CD14-positive monocyte (primary cell): ENCODE results near the gene RFTN2. TPM values are rescaled to one million over a fixed set of nuclear protein-coding genes. Genes with fewer than 3 reads are reported as not detected.
A peak's percentile ranks its signal among the peaks of the same experiment; 100 is the strongest.

Experiments used
- DNase-seq, 3 donors: peaks; one replicate each; pipeline ENCODE4 v3.0.0-alpha.2; 2011 to 2022
- H2AFZ ChIP-seq: 2 replicates; pipeline ENCODE4 v1.6.0; 2012; ENCODE audit warnings: mild to moderate bottlenecking, low read depth, low read length, inconsistent platforms; ENCODE audit not compliant: insufficient read depth, poor library complexity, severe bottlenecking
- H3K27ac ChIP-seq, 2 donors: 1 replicate in 1 of 2; 2 replicates in 1 of 2; pipeline ENCODE4 v1.5.1; 2012 to 2013; ENCODE audit warnings: low read length in 2 of 2, control low read depth in 1 of 2, inconsistent platforms in 1 of 2, low read depth in 1 of 2, mild to moderate bottlenecking in 1 of 2
- H3K27me3 ChIP-seq, 2 donors: one replicate each; pipeline versions ENCODE4 v1.6.0 to v1.6.1; 2011 to 2013; ENCODE audit warnings: low read length in 2 of 2; ENCODE audit not compliant: control insufficient read depth in 2 of 2, insufficient read depth in 2 of 2
- H3K36me3 ChIP-seq, 2 donors: replicated peaks in 1 of 2; 1 replicate in 1 of 2; 2 replicates in 1 of 2; pipeline versions ENCODE4 v1.5.1 to v1.6.1; 2012 to 2013; ENCODE audit warnings: low read length in 2 of 2, control low read depth in 1 of 2, inconsistent platforms in 1 of 2, mild to moderate bottlenecking in 1 of 2; ENCODE audit not compliant: insufficient read depth in 2 of 2, control insufficient read depth in 1 of 2
- H3K4me1 ChIP-seq, 2 donors: 1 replicate in 1 of 2; 2 replicates in 1 of 2; pipeline versions ENCODE4 v1.5.1 to v1.6.1; 2012 to 2013; ENCODE audit warnings: low read length in 2 of 2, control low read depth in 1 of 2, inconsistent platforms in 1 of 2, mild to moderate bottlenecking in 1 of 2, moderate library complexity in 1 of 2; ENCODE audit not compliant: insufficient read depth in 2 of 2, control insufficient read depth in 1 of 2
- H3K4me2 ChIP-seq: replicated peaks from 2 replicates; pipeline ENCODE3; 2012; ENCODE audit warnings: low read length, moderate library complexity, mild to moderate bottlenecking; ENCODE audit not compliant: poor library complexity, severe bottlenecking; ENCODE audit errors: extremely low read depth
- H3K4me3 ChIP-seq, 3 experiments: fragments of 200-600 bp in 1 of 3; sonication (generic) in 1 of 3; replicated peaks in 1 of 3; 1 replicate in 2 of 3; 2 replicates in 1 of 3; pipeline ENCODE4 v1.5.1; 2011 to 2013; ENCODE audit warnings: low read length in 3 of 3, mild to moderate bottlenecking in 3 of 3, control low read depth in 2 of 3, low read depth in 2 of 3, inconsistent platforms in 1 of 3, moderate library complexity in 1 of 3
- H3K79me2 ChIP-seq: 2 replicates; pipeline ENCODE4 v1.6.0; 2012; ENCODE audit warnings: mild to moderate bottlenecking, control low read depth, inconsistent platforms, low read length, moderate library complexity; ENCODE audit not compliant: insufficient read depth
- H3K9ac ChIP-seq: 2 replicates; pipeline ENCODE4 v1.6.0; 2017; ENCODE audit warnings: low read length, mild to moderate bottlenecking; ENCODE audit not compliant: insufficient read depth, poor library complexity, severe bottlenecking
- H3K9me3 ChIP-seq, 2 donors: replicated peaks in 1 of 2; 1 replicate in 1 of 2; 2 replicates in 1 of 2; pipeline versions ENCODE4 v1.5.1 to v1.6.1; 2012 to 2013; ENCODE audit warnings: low read length in 2 of 2, control low read depth in 1 of 2; ENCODE audit not compliant: control insufficient read depth in 1 of 2, insufficient read depth in 1 of 2
- H4K20me1 ChIP-seq: 2 replicates; pipeline ENCODE4 v1.6.0; 2012; ENCODE audit warnings: mild to moderate bottlenecking, low read length, control low read depth, moderate library complexity; ENCODE audit not compliant: insufficient read depth
- H3K27ac Mint-ChIP-seq, 7 donors: one replicate each; pipeline ENCODE4 v1.8.0; 2020; ENCODE audit warnings: mild to moderate bottlenecking in 7 of 7, mixed read lengths in 7 of 7, moderate library complexity in 6 of 7, inconsistent platforms in 2 of 7
- H3K27me3 Mint-ChIP-seq, 3 donors: one replicate each; pipeline ENCODE4 v1.8.0; 2021 to 2022; ENCODE audit warnings: low read depth in 3 of 3, mild to moderate bottlenecking in 3 of 3, mixed read lengths in 3 of 3, moderate library complexity in 3 of 3, inconsistent platforms in 1 of 3
- H3K36me3 Mint-ChIP-seq, 2 donors: one replicate each; pipeline ENCODE4 v1.8.0; 2020; ENCODE audit warnings: mixed read lengths in 2 of 2, inconsistent platforms in 1 of 2, mild to moderate bottlenecking in 1 of 2
- H3K4me1 Mint-ChIP-seq: one replicate; pipeline ENCODE4 v1.8.0; 2020; ENCODE audit warnings: mild to moderate bottlenecking, mixed read lengths
- H3K4me3 Mint-ChIP-seq, 2 donors: one replicate each; pipeline ENCODE4 v1.8.0; 2020; ENCODE audit warnings: mild to moderate bottlenecking in 2 of 2, mixed read lengths in 2 of 2, moderate library complexity in 1 of 2
- H3K9me3 Mint-ChIP-seq, 7 donors: one replicate each; pipeline ENCODE4 v1.8.0; 2020 to 2022; ENCODE audit warnings: mixed read lengths in 7 of 7, mild to moderate bottlenecking in 6 of 7, moderate library complexity in 6 of 7, inconsistent platforms in 2 of 7
- CTCF ChIP-seq: fragments of 200-600 bp; IDR thresholded peaks from one replicate; pipeline ENCODE4 v1.8.0; 2022; ENCODE audit warnings: antibody characterized with exemption, mild to moderate bottlenecking
- WGBS: methylation state at CpG from one replicate; pipeline ENCODE4 v1.1.5; 2013; ENCODE audit warnings: missing lambda C conversion rate; ENCODE audit not compliant: insufficient coverage; 5-methylcytosine and 5-hydroxymethylcytosine counted together
- intact Hi-C, 2 donors: fragments of 100-400 bp; cut with micrococcal nuclease; formaldehyde crosslinking; loops; one replicate each; pipeline versions ENCODE4 v1.15.0 to v1.15.1; 2023
- polyA plus RNA-seq, 3 donors: library from polyadenylated mRNA; depleted of rRNA in 1 of 3; unstranded in 2 of 3; stranded (reverse) in 1 of 3; fragments of 300-500 nt in 2 of 3; fragments of >200 nt in 1 of 3; fragmentation: Illumina TruSeq in 2 of 3; gene quantifications; 1 replicate in 2 of 3; 2 replicates in 1 of 3; pipeline ENCODE4 v1.2.3, GENCODE V29; 2012 to 2021

The RFTN2 gene
- polyA plus RNA-seq, 3 donors: 0.02 TPM; not detected in 2

DNA sequence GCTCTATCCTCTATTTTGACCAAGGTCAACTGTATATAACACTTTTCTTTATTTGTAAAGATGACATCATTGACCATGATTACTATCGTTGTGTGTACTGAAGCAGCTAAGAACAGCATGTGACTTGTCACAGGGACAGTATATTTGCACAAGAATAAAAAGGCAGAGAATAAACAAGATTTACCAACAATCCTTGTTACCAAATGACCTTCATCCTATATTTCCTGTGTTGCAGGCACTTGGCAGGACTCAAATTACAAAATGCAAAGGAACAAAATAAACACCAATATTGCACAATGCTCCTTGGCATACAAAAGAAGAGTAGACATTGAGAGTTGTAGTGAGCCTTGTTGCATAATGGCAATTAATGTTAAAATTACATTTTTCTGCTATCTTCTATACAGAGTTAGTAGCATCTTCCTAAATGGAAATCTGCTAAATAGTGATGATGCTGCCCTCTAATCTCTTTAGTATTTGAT, 61.8 kb downstream of the RFTN2 start:
- H3K4me1 Mint-ChIP-seq: peaks cover 7% of the 10 kb centered on the region
- no peaks in the 10 kb centered on the region for H4K20me1 ChIP-seq
- WGBS: no CpG with 5 or more reads among the region's 1 CpG

DNA sequence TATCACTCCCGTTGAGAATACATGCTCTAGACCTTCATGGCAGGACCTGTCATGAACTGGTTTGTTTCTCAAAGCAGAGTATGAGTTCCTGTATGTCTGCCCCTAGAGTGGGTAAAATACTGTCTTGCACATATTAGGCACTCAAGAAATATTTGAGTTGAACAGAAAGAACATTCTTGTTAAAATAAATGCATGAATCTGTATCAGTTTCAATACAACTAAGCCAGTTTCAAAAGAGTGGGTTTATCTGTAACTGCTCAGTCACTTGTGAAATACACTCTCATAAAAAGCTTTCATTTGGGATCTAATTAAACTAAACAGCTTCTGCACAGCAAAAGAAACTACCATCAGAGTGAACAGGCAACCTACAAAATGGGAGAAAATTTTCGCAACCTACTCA, 69.2 kb downstream of the RFTN2 start:
- H2AFZ ChIP-seq: no peak overlapping the region
- no peak for DNase-seq
- H4K20me1 ChIP-seq: no peaks in the 10 kb centered on the region
- no peak overlapping the region for H3K4me2 ChIP-seq
- peaks cover 0 to 5% (median 0%) of the 10 kb centered on the region in 3 donors for H3K27me3 Mint-ChIP-seq
- no peak overlapping the region for H3K4me3 ChIP-seq
- no peak overlapping the region for H3K27ac Mint-ChIP-seq
- H3K4me3 Mint-ChIP-seq: no peak overlapping the region
- no peak for TF ChIP-seq CTCF
- no peaks in the 10 kb centered on the region for H3K36me3 Mint-ChIP-seq
- no peaks in the 10 kb centered on the region for H3K79me2 ChIP-seq
- no peak overlapping the region for H3K27ac ChIP-seq
- H3K4me1 Mint-ChIP-seq: no peaks in the 10 kb centered on the region
- no peak overlapping the region for H3K9ac ChIP-seq
- no peaks in the 10 kb centered on the region for H3K27me3 ChIP-seq
- no peaks in the 10 kb centered on the region for H3K9me3 ChIP-seq
- no peaks in the 10 kb centered on the region for H3K36me3 ChIP-seq
- H3K9me3 Mint-ChIP-seq: peaks cover 0 to 5% (median 2%) of the 10 kb centered on the region in 7 donors
- no peaks in the 10 kb centered on the region for H3K4me1 ChIP-seq
- intact Hi-C loops: no loop called here
- no CpG with 5 or more reads among the region's 2 CpGs for WGBS

More for the DNA sequence above, 61.8 kb downstream of the RFTN2 start:
- Histone ChIP-seq H3K27me3 (no peaks in the 10 kb centered on the region), H3K4me3 (no peak overlapping the region), H3K4me1 (no peaks in the 10 kb centered on the region), H3K27ac (no peak overlapping the region), H3K4me2 (no peak overlapping the region), H3K36me3 (no peaks in the 10 kb centered on the region), H3K9me3 (no peaks in the 10 kb centered on the region), H3K9ac (no peak overlapping the region), H2AFZ (no peak overlapping the region), H3K79me2 (no peaks in the 10 kb centered on the region)
- intact Hi-C loops: no loop called here
- TF ChIP-seq CTCF: no peak
- Mint-ChIP-seq H3K9me3 (peaks cover 0 to 3% (median 0%) of the 10 kb centered on the region in 7 donors), H3K27me3 (peaks cover 0 to 1% (median 0%) of the 10 kb centered on the region in 3 donors), H3K4me3 (no peak overlapping the region), H3K36me3 (no peaks in the 10 kb centered on the region), H3K27ac (no peak overlapping the region)
- peak in 1 of 3 donors; percentile 5 for DNase-seq
